Measurements from ENCODE around the gene SPPL3.
"Not testable (repeated sequence)": the region's sequence is repeated elsewhere in the genome, so short reads cannot be mapped to it uniquely, and the experiment has no call there.

Gene SPPL3

DNA sequence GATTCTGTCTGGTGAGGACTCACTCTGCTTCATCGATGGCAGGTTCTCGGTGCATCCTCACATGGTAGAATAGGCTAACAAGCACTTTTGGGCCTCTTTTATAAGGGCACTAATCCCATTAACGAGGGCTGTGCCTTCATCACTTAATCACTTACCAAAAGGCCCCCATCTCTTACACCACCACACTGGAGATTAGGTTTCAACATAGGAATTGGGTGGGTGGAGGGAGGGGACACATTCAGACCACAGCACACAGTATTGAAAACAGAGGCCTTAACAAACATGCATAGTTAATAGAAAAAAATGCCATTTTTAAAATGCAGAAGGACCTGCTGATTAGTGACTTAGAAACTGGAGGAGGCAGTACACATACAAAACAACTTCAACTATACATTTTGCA, 61.6 kb downstream of the SPPL3 start:
- Histone ChIP-seq H3K9me3 (ENCODE audit: low read depth, low read length) (no peaks in the 10 kb centered on the region), H3K4me3 (no peak overlapping the region), H3K9ac (ENCODE audit: insufficient read length) (no peak overlapping the region), H3K36me3 (ENCODE audit: insufficient read depth, low read length) (no peaks in the 10 kb centered on the region), H3K27ac (0 out of 2 replicates have a peak overlapping the region, but pooled peaks have one; percentile 19)
- no peak for TF ChIP-seq EZH2 (IDR thresholded peaks at IDR 0.05)
- TF ChIP-seq FOXP2 (optimal IDR thresholded peaks at IDR 0.05; ENCODE audit: control extremely low read depth, extremely low read length, insufficient read depth), result no peak
- no peak for TF ChIP-seq POLR2AphosphoS5 (IDR thresholded peaks at IDR 0.05; ENCODE audit: borderline replicate concordance, low read depth, low read length)
- no peak for DNase-seq (ENCODE audit: low read depth, low spot score)

DNA sequence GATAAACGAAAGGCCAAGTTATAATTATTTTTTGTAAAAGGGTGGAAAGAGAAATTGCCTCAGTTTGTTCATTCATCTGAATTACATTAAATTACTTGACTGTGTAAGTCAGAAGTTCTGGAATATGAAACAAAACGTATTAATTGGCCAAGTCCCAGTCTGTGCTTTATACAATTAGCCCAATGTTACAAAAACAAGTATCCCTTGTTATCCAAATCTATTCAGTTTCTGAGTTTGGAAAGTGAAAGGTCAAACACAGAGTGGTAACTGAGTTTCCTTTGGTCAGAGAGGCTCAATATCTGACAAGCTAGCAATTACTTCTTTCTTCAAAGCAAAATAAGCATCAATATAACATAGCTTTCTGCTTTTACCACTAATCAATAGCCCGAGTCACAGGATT, 62.6 kb downstream of the SPPL3 start:
- Histone ChIP-seq H3K27ac (0 out of 2 replicates have a peak overlapping the region, but pooled peaks have one; percentile 8), H3K36me3 (ENCODE audit: insufficient read depth, low read length) (no peaks in the 10 kb centered on the region)

DNA sequence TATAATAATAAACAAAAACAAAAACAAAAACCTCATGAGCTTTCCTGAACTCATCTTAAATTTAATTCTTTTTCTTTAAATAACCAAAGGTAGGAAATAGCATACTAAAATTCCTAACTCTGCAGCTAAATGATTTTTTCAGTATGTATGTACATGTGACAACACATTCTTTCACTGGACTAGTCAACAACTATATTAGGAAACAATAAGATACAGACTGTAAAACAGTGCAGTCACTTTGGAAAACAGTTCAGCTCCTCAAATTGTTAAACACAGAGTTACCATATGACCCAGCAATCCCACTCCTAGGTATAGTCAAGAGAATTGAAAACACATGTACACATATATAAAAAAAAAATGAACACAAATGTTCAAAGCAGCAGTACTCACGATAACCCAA, 64.7 kb downstream of the SPPL3 start:
- Histone ChIP-seq H3K27ac (no peak overlapping the region), H3K4me3 (no peak overlapping the region), H3K9me3 (ENCODE audit: low read depth, low read length) (no peaks in the 10 kb centered on the region), H3K36me3 (ENCODE audit: insufficient read depth, low read length) (no peaks in the 10 kb centered on the region), H3K9ac (ENCODE audit: insufficient read length) (no peak overlapping the region)
- TF ChIP-seq FOXP2 (optimal IDR thresholded peaks at IDR 0.05; ENCODE audit: control extremely low read depth, extremely low read length, insufficient read depth), result no peak
- TF ChIP-seq EZH2 (IDR thresholded peaks at IDR 0.05), result no peak
- no peak for TF ChIP-seq POLR2AphosphoS5 (IDR thresholded peaks at IDR 0.05; ENCODE audit: borderline replicate concordance, low read depth, low read length)
- DNase-seq (ENCODE audit: low read depth, low spot score), result no peak

More for the DNA sequence above, 62.6 kb downstream of the SPPL3 start:
- Histone ChIP-seq H3K9ac (ENCODE audit: insufficient read length) (no peak overlapping the region), H3K9me3 (ENCODE audit: low read depth, low read length) (no peaks in the 10 kb centered on the region), H3K4me3 (no peak overlapping the region)
- no peak for DNase-seq (ENCODE audit: low read depth, low spot score)
- no peak for TF ChIP-seq POLR2AphosphoS5 (IDR thresholded peaks at IDR 0.05; ENCODE audit: borderline replicate concordance, low read depth, low read length)
- no peak for TF ChIP-seq FOXP2 (optimal IDR thresholded peaks at IDR 0.05; ENCODE audit: control extremely low read depth, extremely low read length, insufficient read depth)
- TF ChIP-seq EZH2 (IDR thresholded peaks at IDR 0.05), result no peak

DNA sequence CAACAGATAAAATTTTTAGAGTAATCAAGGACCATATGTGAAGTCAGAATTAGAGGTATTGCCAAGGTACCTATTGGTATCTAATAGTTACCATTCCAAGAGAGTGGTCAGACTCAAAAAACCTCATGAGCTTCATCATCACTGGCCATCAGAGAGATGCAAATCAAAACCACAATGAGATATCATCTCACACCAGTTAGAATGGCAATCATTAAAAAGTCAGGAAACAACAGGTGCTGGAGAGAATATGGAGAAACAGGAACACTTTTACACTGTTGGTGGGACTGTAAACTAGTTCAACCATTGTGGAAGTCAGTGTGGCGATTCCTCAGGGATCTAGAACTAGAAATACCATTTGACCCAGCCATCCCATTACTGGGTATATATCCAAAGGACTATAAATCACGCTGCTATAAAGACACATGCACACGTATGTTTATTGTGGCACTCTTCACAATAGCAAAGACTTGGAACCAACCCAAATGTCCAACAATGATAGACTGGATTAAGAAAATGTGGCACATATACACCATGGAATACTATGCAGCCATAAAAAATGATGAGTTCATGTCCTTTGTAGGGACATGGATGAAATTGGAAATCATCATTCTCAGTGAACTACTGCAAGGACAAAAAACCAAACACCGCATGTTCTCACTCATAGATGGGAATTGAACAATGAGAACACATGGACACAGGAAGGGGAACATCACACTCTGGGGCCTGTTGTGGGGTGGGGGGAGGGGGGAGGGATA, 65.4 kb downstream of the SPPL3 start:
- H3K36me3 ChIP-seq (ENCODE audit: insufficient read depth, low read length); H3K9me3 ChIP-seq (ENCODE audit: low read depth, low read length); H3K4me3 ChIP-seq; H3K9ac ChIP-seq (ENCODE audit: insufficient read length); DNase-seq (ENCODE audit: low read depth, low spot score); H3K27ac ChIP-seq: not testable (repeated sequence)

GRCh38 chr12:120836114-120836684, 68.0 kb downstream of the SPPL3 start:
- H3K36me3 ChIP-seq (ENCODE audit: insufficient read depth, low read length), result no peaks in the 10 kb centered on the region
- no peak overlapping the region for H3K9ac ChIP-seq (ENCODE audit: insufficient read length)
- DNase-seq (ENCODE audit: low read depth, low spot score), result no peak
- H3K9me3 ChIP-seq (ENCODE audit: low read depth, low read length), result no peaks in the 10 kb centered on the region
- TF ChIP-seq FOXP2 (optimal IDR thresholded peaks at IDR 0.05; ENCODE audit: control extremely low read depth, extremely low read length, insufficient read depth) (no peak), POLR2AphosphoS5 (IDR thresholded peaks at IDR 0.05; ENCODE audit: borderline replicate concordance, low read depth, low read length) (no peak), EZH2 (IDR thresholded peaks at IDR 0.05) (no peak)
- H3K27ac ChIP-seq, result no peak overlapping the region
- H3K4me3 ChIP-seq, result peak overlapping the region; percentile 18; the same call in 1 of the 2 replicates

DNA sequence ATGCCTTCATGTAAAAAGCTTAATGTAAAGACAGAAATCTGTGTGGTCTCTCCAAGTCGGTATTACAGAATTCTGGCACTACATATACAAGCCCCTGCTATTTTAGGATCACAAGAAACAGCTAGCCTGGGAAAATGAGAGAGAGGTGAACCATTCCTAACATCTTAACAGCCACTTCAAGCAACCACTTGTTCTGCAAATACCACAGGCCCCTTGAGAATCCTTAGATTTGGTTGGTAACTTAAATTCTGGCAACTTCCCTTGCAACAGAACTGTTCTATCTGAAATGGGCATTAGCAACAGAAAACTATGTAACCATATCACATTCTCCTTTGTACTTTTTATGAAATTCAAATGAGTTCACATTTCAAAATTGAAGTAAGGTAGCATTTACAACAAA, 68.5 kb downstream of the SPPL3 start:
- Histone ChIP-seq H3K9me3 (ENCODE audit: low read depth, low read length) (no peaks in the 10 kb centered on the region), H3K27ac (peak overlapping the region; percentile 67), H3K36me3 (ENCODE audit: insufficient read depth, low read length) (no peaks in the 10 kb centered on the region), H3K4me3 (peak overlapping the region; percentile 18; the same call in 1 of the 2 replicates), H3K9ac (ENCODE audit: insufficient read length) (no peak overlapping the region)
- DNase-seq (ENCODE audit: low read depth, low spot score), result peak; percentile 24
- TF ChIP-seq EZH2 (IDR thresholded peaks at IDR 0.05) (no peak), POLR2AphosphoS5 (IDR thresholded peaks at IDR 0.05; ENCODE audit: borderline replicate concordance, low read depth, low read length) (no peak), FOXP2 (optimal IDR thresholded peaks at IDR 0.05; ENCODE audit: control extremely low read depth, extremely low read length, insufficient read depth) (no peak)

DNA sequence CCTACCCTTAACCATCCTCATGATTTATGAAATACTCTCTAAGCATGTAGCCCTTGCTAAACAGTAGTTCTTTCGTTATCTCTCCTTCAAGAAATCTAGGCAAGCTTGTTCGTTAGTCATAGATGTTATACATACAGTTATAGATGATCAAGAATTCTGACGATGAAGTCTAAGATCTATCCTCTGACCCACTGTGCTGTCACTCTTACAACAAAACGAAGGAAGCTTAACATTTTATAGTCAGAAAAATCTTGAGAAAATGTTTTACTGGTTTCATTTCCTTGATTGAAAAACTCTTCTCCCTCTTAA, 68.9 kb downstream of the SPPL3 start:
- DNase-seq (ENCODE audit: low read depth, low spot score), result no peak
- TF ChIP-seq EZH2 (IDR thresholded peaks at IDR 0.05) (no peak), FOXP2 (optimal IDR thresholded peaks at IDR 0.05; ENCODE audit: control extremely low read depth, extremely low read length, insufficient read depth) (no peak), POLR2AphosphoS5 (IDR thresholded peaks at IDR 0.05; ENCODE audit: borderline replicate concordance, low read depth, low read length) (no peak)

DNA sequence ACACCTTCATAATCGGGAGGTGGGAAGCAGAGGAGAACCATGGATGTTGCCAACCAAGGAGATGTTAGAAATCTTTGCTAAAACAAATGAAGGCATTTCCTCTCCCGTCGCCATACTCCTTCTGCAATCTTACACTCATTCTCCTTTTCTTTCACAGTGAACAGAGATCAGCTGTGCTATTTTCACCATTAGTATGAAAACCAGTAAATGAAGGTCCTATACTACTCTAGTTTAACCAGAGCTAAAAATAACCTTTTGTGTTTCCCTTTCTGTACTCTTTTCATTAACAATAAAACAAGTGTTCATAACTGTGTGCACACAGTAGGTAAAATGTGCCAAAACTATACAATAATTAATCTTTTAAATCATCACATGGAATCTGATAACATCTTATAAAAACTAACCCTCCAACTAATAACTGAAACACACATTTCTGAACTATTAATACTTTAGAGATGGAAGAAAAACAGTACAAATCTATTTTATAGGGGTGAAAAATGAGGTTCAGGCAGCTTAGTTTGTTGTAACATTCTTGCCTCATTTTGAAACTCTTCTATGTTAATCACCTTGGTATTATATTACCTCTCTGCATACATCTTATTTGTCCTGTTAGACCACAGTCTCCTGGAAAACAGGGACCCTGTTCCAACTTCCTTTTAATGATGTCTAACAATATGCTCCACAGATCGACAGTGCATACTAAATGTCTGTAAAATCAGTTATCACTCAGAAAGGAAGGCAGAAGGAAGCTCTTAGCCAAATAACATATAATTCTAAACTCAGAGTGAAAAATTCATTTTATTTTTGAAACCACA, 69.5 kb downstream of the SPPL3 start:
- no peaks in the 10 kb centered on the region for H3K36me3 ChIP-seq (ENCODE audit: insufficient read depth, low read length)
- H3K4me3 ChIP-seq, result peak overlapping the region; percentile 10; the same call in 1 of the 2 replicates
- H3K27ac ChIP-seq, result peak overlapping the region; percentile 67; the same call in 1 of the 2 replicates
- no peak overlapping the region for H3K9ac ChIP-seq (ENCODE audit: insufficient read length)
- DNase-seq (ENCODE audit: low read depth, low spot score), result no peak
- no peaks in the 10 kb centered on the region for H3K9me3 ChIP-seq (ENCODE audit: low read depth, low read length)
- no peak for TF ChIP-seq FOXP2 (optimal IDR thresholded peaks at IDR 0.05; ENCODE audit: control extremely low read depth, extremely low read length, insufficient read depth)
- no peak for TF ChIP-seq POLR2AphosphoS5 (IDR thresholded peaks at IDR 0.05; ENCODE audit: borderline replicate concordance, low read depth, low read length)
- no peak for TF ChIP-seq EZH2 (IDR thresholded peaks at IDR 0.05)

More for the DNA sequence above, 68.9 kb downstream of the SPPL3 start:
- H3K4me3 ChIP-seq, result peak overlapping the region; percentile 10; the same call in 1 of the 2 replicates
- H3K27ac ChIP-seq, result peak overlapping the region; percentile 67
- no peak overlapping the region for H3K9ac ChIP-seq (ENCODE audit: insufficient read length)
- no peaks in the 10 kb centered on the region for H3K36me3 ChIP-seq (ENCODE audit: insufficient read depth, low read length)
- H3K9me3 ChIP-seq (ENCODE audit: low read depth, low read length), result no peaks in the 10 kb centered on the region

Measured in SK-N-MC (cell line).